GM19239 (cell line): ENCODE measurements around the gene SLC35A5.
"Not testable (repeated sequence)": the region's sequence is repeated elsewhere in the genome, so short reads cannot be mapped to it uniquely, and the experiment has no call there.

Experiments used
- DNase-seq: peaks from one replicate; pipeline ENCODE4 v3.0.0; 2011; ENCODE audit warnings: low spot score; ENCODE audit not compliant: insufficient read length
- FAIRE-seq: peaks from 2 replicates; lab custom pipeline; 2011; peaks lifted over from hg19 to GRCh38; lab: Jason Lieb, UNC

Gene SLC35A5, protein sequence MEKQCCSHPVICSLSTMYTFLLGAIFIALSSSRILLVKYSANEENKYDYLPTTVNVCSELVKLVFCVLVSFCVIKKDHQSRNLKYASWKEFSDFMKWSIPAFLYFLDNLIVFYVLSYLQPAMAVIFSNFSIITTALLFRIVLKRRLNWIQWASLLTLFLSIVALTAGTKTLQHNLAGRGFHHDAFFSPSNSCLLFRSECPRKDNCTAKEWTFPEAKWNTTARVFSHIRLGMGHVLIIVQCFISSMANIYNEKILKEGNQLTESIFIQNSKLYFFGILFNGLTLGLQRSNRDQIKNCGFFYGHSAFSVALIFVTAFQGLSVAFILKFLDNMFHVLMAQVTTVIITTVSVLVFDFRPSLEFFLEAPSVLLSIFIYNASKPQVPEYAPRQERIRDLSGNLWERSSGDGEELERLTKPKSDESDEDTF

DNA sequence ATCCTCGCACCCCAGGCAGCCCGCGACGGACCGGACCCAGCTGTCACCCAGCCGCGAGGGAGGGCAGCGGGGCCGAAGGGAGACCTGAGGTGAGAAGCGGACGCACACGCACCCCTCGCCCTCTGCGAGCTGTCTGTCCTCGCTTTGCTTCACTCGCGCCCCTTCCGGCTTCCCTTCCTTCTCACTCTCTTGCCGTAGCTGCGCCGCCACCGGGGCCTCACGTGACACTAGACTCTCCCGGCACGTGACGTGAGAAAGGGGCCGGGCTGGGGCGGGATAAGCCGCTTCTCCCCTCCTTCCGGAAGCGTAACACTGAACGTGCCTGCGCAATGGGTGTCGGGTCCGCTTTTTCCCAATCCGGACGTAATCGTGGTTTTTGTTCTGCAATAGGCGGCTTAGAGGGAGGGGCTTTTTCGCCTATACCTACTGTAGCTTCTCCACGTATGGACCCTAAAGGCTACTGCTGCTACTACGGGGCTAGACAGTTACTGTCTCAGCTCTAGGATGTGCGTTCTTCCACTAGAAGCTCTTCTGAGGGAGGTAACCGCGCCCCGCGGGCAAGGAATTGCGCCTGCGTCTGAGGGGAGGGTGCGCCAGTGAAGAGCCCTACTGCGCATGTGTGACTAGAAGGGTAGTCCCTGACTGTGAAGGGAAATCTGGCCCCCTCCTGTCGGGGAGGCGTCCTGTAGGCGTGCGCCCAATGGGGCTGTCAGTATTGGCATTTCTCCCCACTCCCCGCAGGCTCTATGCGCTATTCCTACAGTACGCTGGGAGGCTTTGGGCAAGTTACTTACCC lies at the start of gene SLC35A5, which contains the start of gene ATG3:
TSS of gene SLC35A5 (plus strand) at position 312 of the 796 bp plus-strand sequence. CDS start 1,359 bp downstream, outside the sequence.
TSS of gene ATG3 (minus strand) at position 229 of the 796 bp plus-strand sequence. CDS start 434 bp downstream, outside the sequence.
- peak; percentile 98 for FAIRE-seq
- DNase-seq = peak; percentile 76

- DNase-seq = no peak
- FAIRE-seq = no peak
Observed at GRCh38 chr3:112512320-112512719, 49.5 kb upstream of the SLC35A5 start.

DNA sequence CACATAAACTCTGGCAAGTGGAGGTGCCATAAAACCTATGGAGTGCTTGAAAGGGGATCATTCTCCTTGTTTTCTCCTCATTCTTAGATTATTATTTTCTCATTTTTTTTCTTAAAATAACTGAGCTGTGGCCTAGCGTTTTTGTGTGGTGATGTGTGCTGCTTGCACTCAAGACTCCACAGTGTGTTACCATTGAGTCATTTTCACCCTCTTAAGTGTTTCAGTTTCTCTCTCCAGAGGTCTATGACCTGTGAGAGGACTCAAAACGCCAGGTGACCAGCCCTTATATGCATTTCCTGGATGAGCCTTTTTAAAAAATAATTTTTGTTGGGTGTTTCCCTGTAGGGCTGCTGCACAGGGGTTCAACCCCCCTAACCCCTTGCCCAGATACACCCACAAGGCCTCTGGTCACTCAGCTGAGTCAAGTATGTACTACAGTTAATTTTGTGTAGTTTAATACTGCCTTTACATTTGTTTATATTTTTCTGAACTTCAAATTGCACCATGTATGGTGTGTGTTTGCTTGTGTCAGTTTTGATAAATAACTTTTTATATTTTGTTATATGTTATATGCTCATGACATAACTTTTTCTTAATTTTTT lies 47.2 kb upstream of the SLC35A5 start:
- FAIRE-seq (peak; percentile 99), DNase-seq (peak; percentile 32)

GRCh38 chr3:112518970-112519369 lies 42.9 kb upstream of the SLC35A5 start:
- not testable (repeated sequence) for DNase-seq, FAIRE-seq

- no peak for DNase-seq
- FAIRE-seq = peak; percentile 92
Observed at GRCh38 chr3:112519424-112520001, 42.3 kb upstream of the SLC35A5 start.

GRCh38 chr3:112524127-112524526 lies 37.7 kb upstream of the SLC35A5 start:
- FAIRE-seq = not testable (repeated sequence)

DNA sequence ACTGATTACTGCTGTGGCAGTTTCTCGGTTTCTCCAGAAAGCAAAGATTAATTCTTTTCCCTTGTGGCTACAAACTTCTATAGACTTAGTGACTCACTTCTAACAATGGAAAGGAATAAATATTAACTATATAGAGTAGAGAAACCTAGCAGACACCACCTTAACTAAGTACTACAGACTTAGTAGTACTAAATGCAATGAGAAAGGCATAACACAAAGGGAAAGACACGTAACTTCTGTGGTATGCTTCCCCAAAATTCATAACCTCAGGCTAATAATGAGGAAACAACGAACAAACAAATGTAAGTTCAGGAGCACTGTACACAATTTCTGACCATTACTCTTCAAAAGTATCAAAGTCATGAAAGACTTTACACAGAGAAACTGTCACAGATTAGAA lies 31.3 kb upstream of the SLC35A5 start:
- DNase-seq = no peak
- FAIRE-seq = no peak

More at GRCh38 chr3:112524127-112524526, 37.7 kb upstream of the SLC35A5 start:
- DNase-seq = not testable (repeated sequence)

GRCh38 chr3:112531358-112531781 lies 30.5 kb upstream of the SLC35A5 start:
- DNase-seq (no peak), FAIRE-seq (peak; percentile 92)

- FAIRE-seq = peak; percentile 94
- peak; percentile 15 for DNase-seq
Observed at GRCh38 chr3:112539825-112540650, 21.8 kb upstream of the SLC35A5 start.

DNA sequence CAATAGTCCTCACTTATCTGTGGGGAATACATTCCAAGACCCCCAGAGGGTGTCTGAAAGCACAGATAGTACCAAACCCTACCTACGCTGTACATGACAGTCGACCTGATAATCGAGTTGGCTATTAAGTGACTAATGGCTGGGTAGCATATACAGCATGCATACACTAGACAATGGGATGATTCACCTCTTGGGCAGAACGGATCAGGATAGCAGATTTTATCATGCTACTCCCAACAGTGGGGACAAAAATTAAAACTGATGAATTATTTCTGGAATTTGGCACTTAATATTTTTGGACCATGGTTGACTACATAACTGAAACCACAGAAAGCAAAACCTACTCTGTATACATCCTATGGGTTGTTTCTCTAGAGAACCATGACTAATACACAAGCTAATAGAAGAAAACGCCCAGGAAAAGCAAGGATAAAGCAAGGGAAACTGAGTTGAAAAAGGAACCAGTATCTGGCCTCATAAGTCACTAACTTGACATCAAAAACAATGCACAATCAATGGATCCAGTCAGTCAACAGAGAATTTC lies 15.6 kb upstream of the SLC35A5 start:
- peak; percentile 31 for FAIRE-seq
- no peak for DNase-seq

DNA sequence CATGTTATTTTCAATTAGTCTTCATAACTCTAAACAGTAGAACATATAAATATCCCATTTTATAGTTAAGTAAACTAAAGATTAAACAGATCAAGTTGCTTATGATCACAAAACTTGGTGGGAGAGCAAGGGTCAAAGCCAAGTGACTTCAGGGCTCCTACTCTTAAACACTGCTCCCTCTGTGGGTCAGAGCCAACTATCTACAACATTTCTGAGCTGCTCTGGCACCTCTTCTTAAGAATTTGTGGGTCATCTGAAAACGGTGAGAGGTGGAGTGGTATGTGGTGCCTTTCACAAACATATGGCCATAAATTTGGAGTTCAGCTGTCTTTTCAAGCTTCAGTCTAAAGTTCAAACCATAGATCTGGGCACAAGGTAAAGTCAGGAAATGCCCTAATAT lies 11.0 kb upstream of the SLC35A5 start:
- DNase-seq (no peak), FAIRE-seq (peak; percentile 40)

DNA sequence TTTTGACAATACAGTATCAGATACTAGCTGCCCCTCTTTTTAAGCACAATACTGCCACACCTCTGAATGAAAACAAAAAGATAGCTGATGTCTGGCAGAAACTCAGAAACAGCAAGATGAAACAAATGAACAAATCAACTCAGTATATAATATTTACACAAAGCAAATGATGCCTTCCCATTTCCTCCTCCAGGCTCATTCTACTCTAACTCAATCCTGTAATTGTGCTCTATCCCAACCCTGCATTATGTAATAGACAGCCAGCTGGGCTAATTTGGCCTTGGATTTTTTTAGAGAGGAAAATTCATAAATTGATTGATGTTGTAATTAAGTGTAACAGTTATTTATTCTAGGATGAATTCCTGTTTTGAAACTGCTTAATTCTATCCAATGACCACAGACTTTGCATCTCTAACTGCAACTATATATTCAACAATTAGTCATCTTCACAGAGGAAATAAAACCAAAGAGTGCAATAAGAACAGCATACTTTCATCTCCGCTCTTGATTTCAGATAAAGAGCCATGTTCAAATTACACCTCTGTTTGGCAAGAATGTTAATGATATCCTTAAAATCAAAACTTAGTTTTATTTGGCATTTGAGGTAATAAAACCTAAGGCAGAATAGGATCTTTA lies 6.2 kb upstream of the SLC35A5 start:
- DNase-seq (no peak), FAIRE-seq (peak; percentile 21)

GRCh38 chr3:112557976-112558375 lies 3.9 kb upstream of the SLC35A5 start:
- no peak for DNase-seq
- no peak for FAIRE-seq

DNA sequence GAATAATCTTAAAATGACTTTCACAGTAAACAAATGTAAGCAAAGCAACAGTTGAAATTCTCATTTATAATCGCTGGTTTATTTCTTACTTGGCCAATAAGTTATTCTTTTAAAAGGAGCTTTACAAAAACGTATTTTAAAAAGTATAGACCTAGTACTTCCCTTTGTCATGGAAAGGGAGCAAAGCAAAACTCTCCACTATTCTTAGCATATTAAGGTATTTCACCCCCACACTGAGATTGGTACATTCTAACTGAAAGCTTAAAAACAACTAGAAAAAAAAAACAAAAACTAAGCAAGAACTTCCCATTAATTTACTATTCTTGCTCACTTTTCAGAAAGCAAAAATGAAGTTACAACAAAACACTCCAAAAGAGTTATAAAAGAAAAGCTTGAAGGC lies 1.5 kb upstream of the SLC35A5 start:
- FAIRE-seq (peak; percentile 49), DNase-seq (no peak)

GRCh38 chr3:112560721-112561483 lies 943 bp upstream of the SLC35A5 start:
- DNase-seq (peak; percentile 36), FAIRE-seq (peak; percentile 80)

- DNase-seq (peak; percentile 37), FAIRE-seq (no peak)
Observed at GRCh38 chr3:112561484-112561733, 436 bp upstream of the SLC35A5 start.

- DNase-seq = not testable (repeated sequence)
Observed at GRCh38 chr3:112564247-112564939, 2.5 kb downstream of the SLC35A5 start.

More at GRCh38 chr3:112564247-112564939, 2.5 kb downstream of the SLC35A5 start:
- FAIRE-seq = not testable (repeated sequence)
